Lower leg skin (tissue), 4 donors: ENCODE data around the gene NEDD4L. TPM values are rescaled to one million over a fixed set of nuclear protein-coding genes. Genes with fewer than 3 reads are reported as not detected.

Experiments used
- DNase-seq, 2 donors: peaks; one replicate each; pipeline ENCODE4 v3.0.0-alpha.2; 2019; ENCODE audit warnings: low spot score in 2 of 2
- H3K4me3 ChIP-seq: fragments of 200-600 bp; sonication (generic); 2 replicates; pipeline ENCODE4 v1.5.1; 2017; ENCODE audit warnings: mild to moderate bottlenecking, low read depth; ENCODE audit not compliant: poor library complexity, severe bottlenecking
- POLR2A ChIP-seq, 2 donors: fragments of 450-650 bp; IDR thresholded peaks; one replicate each; pipeline ENCODE4 v1.6.1; 2016 to 2017; ENCODE audit warnings: antibody characterized with exemption in 2 of 2, mild to moderate bottlenecking in 1 of 2, moderate library complexity in 1 of 2
- WGBS, 2 donors: methylation state at CpG; one replicate each; pipeline ENCODE4 v1.1.5; 2018; 5-methylcytosine and 5-hydroxymethylcytosine counted together
- intact Hi-C: fragments of 100-400 bp; cut with DNase I; formaldehyde crosslinking; loops from one replicate; pipeline ENCODE4 v1.15.0; 2023; ENCODE audit warnings: low total_unique reads
- total RNA-seq, 4 donors: library from RNA; depleted of rRNA; stranded (reverse); fragments of >200 nt; gene quantifications; one replicate each; pipeline ENCODE4 v1.1.0, GENCODE V29; 2016
- TF ChIP-seq, protein P1 (sequence below), 3 donors: fragments of 450-650 bp; IDR thresholded peaks; one replicate each; pipeline ENCODE4 v1.5.1; 2016; ENCODE audit warnings: antibody characterized with exemption in 3 of 3, mild to moderate bottlenecking in 3 of 3, moderate library complexity in 2 of 3

NEDD4L gene
- total RNA-seq, 4 donors from 2014 or later, result 22.9 to 127 (median 35.0) TPM

DNA sequence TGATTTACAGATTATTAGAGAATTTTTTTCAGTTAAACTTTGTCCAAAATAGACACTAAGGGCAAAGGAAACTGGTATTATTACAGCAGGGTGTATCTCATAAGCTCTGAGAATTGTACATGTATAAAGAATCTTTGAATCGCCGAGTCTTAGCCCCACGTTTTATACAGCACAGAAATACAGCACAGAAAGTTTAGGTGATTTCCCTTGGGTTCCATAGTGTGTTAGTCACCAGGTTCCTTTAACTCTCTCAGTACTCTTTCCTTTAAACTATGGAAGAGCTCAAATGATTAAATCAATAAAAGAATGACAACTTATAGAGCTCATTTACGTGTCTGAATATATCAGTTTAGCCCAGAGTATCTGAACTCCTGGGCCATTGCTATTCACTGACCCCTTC, 256.8 kb downstream of the NEDD4L start:
- WGBS, 2 donors, result 61 to 71% methylated on average over 4 of the region's 4 CpGs
- intact Hi-C loops, result loop anchor here (2.0 kb wide), 1 partner anchor 54 kb away; no protein-coding TSS in a partner anchor
- no peak overlapping the region for H3K4me3 ChIP-seq
- no peak for TF ChIP-seq POLR2A (IDR thresholded peaks at IDR 0.05)
- TF ChIP-seq, protein P1, sequence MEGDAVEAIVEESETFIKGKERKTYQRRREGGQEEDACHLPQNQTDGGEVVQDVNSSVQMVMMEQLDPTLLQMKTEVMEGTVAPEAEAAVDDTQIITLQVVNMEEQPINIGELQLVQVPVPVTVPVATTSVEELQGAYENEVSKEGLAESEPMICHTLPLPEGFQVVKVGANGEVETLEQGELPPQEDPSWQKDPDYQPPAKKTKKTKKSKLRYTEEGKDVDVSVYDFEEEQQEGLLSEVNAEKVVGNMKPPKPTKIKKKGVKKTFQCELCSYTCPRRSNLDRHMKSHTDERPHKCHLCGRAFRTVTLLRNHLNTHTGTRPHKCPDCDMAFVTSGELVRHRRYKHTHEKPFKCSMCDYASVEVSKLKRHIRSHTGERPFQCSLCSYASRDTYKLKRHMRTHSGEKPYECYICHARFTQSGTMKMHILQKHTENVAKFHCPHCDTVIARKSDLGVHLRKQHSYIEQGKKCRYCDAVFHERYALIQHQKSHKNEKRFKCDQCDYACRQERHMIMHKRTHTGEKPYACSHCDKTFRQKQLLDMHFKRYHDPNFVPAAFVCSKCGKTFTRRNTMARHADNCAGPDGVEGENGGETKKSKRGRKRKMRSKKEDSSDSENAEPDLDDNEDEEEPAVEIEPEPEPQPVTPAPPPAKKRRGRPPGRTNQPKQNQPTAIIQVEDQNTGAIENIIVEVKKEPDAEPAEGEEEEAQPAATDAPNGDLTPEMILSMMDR (IDR thresholded peaks at IDR 0.05), result no peak
- DNase-seq, result no peak

DNA sequence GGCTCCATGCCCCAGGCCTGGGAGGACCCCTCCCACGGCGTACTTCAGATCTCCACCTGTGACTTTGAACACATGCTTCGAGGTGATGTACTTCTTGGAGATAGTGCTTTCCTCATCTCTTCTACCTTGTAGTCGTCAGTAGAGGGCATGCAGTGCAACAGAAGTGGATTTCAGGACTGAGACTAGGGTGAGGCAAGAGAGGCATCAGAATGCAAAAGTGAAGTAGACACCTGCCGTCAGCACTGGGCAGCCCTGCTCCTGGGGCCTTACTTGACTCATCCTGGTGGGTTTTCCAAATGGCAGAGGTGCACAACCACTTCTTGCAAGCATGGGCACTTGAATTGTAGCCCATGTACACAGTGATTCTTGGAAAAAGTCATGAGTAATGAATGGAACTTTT, 258.8 kb downstream of the NEDD4L start:
- H3K4me3 ChIP-seq, result no peak overlapping the region
- 85 to 91% methylated on average over 5 of the region's 5 CpGs for whole genome bisulfite sequencing, 2 donors
- TF ChIP-seq, protein P1 (IDR thresholded peaks at IDR 0.05), result no peak
- intact Hi-C loops, result no loop called here
- DNase-seq, result no peak

GRCh38 chr18:58303363-58303762, 259.3 kb downstream of the NEDD4L start:
- 51 to 64% methylated on average over 3 of the region's 3 CpGs for WGBS, 2 donors
- H3K4me3 ChIP-seq, result no peak overlapping the region
- intact Hi-C loops, result no loop called here
- TF ChIP-seq POLR2A (IDR thresholded peaks at IDR 0.05), result no peak
- TF ChIP-seq, protein P1 (IDR thresholded peaks at IDR 0.05), result no peak
- DNase-seq, result no peak

DNA sequence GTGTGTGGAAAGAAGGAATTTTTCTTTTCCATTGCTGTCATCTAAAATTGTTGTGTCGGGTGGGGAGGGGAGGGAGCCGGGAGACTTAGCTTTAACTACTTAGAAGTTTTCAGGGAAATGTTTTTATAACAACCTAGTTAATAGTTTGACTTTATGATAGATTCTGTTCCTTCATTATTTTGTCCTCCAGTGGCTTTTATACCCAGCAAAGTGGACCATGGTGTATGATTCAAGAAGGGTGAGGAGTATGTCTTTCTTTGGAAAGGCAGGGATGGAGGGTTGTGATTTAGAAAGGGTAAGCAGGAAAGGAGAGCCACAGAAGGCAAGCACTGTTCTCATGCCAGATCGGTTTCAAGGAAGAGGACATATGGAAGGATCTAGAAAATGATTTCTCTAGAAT, 261.8 kb downstream of the NEDD4L start:
- no peak for TF ChIP-seq POLR2A (IDR thresholded peaks at IDR 0.05)
- TF ChIP-seq, protein P1 (IDR thresholded peaks at IDR 0.05), result no peak
- DNase-seq, result no peak
- no peak overlapping the region for H3K4me3 ChIP-seq
- 97 to 99% methylated on average over 3 of the region's 3 CpGs for WGBS, 2 donors
- intact Hi-C loops, result no loop called here

GRCh38 chr18:58307441-58307840, 263.4 kb downstream of the NEDD4L start:
- TF ChIP-seq POLR2A (IDR thresholded peaks at IDR 0.05), result no peak
- TF ChIP-seq, protein P1 (IDR thresholded peaks at IDR 0.05), result no peak
- no peak overlapping the region for H3K4me3 ChIP-seq
- intact Hi-C loops, result no loop called here
- WGBS, 2 donors, result 74 to 81% methylated on average over 3 of the region's 3 CpGs
- no peak for DNase-seq

DNA sequence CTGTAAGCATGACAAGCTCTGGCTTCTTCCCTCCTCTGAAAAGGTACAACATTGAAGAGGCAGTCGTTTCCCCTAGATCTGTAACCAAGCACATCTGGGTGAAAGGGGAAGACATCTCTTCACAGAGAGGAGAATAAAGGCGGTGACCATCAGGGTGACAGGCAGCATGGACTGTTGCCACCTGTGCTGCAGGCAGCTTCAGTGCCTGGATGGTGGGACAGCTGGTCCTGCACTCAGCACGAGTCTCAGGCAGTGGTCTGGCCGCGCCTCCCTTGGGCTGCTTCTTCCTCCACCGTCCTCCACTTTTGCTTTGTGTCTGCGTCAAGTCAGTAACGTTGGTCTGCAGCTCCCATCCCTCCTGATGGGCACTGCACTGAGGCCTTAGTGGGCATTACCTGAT, 264.4 kb downstream of the NEDD4L start:
- no peak for TF ChIP-seq POLR2A (IDR thresholded peaks at IDR 0.05)
- TF ChIP-seq, protein P1 (IDR thresholded peaks at IDR 0.05), result no peak
- intact Hi-C loops, result no loop called here
- DNase-seq, result no peak
- 87 to 88% methylated on average over 8 of the region's 8 CpGs for WGBS, 2 donors
- no peak overlapping the region for H3K4me3 ChIP-seq
